ENCODE measurements around the gene FRMD8. TPM values are rescaled to one million over a fixed set of nuclear protein-coding genes. Genes with fewer than 3 reads are reported as not detected.

The FRMD8 gene
- total and polyA plus RNA-seq, 2 of the 4 experiments (the other 2 are of a cell fraction): 11.3 to 19.8 TPM

DNA sequence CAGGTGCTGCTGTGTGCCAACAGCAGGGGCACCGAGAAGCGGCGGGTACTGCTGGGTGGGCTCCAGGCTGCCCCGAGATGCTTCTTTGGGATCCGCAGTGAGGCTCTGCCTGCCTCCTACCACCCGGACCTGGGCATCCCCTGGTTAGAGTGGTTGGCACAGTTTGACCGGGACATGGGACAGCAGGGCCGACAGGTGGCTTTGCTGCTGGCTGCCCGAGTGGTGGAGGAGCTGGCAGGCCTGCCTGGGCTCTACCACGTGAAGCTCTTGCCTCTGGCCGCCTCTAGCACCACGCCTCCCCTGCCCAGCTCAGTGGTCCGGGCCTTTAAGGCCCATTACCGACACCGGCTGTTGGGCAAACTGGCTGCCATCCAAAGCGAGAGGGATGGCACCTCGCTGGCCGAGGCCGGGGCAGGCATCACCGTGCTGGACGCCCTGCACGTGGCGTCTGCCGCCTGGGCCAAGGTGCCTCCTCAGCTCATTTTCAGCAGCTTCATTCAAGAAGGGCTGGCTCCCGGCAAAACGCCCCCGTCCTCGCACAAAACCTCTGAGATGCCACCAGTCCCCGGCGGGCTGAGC, 30.0 kb upstream of the FRMD8 start:
- intact Hi-C loops (cut with micrococcal nuclease) (no loop called here), dilution Hi-C loops (cut with HindIII; ENCODE audit: low sequenced_read_pairs, unreplicated experiment) (no loop called here), in situ Hi-C loops (cut with MboI; ENCODE audit: low sequenced_read_pairs) (no loop called here)
- no peak overlapping the region for H3K18ac ChIP-seq (ENCODE audit: low read depth, low read length)
- H4K20me1 ChIP-seq (ENCODE audit: insufficient read depth, low read length): peaks cover 15% of the 10 kb centered on the region
- H2BK15ac ChIP-seq (ENCODE audit: low read depth, low read length): no peak overlapping the region
- peaks cover 15% of the 10 kb centered on the region for H3K36me3 ChIP-seq (ENCODE audit: control insufficient read depth, insufficient read depth, low read length)
- no peak overlapping the region for H2BK120ac ChIP-seq (ENCODE audit: low read depth, low read length)
- no TSS peak for BruUV-seq (replicated peaks)
- ChIA-PET CTCF (interaction anchor here (0.6 kb wide), 1 partner anchor 23 kb away, joined by 3 read pairs; the partner anchor contains the start of gene DPF2), POLR2A (ENCODE audit: unreplicated experiment) (interaction anchor here (2.8 kb wide), 1 partner anchor 143 kb away, joined by 10 read pairs; the partner anchor contains the start of gene MALAT1)
- no peak overlapping the region for H3K23ac ChIP-seq (ENCODE audit: low read depth, low read length)
- H2AK5ac ChIP-seq (ENCODE audit: low read depth, low read length): no peak overlapping the region
- 0 out of 4 replicates have a peak, but pooled peaks cover 0 to 4% of the 10 kb centered on the region in 2 experiments for H3K79me1 ChIP-seq (ENCODE audit: low read depth in 1 of 2, low read length in 2 of 2)
- no peak overlapping the region for H3K27ac ChIP-seq (ENCODE audit: insufficient read depth, low read length)
- no peak overlapping the region for H3K14ac ChIP-seq (replicated peaks; ENCODE audit: low read depth, low read length)
- H4K91ac ChIP-seq (ENCODE audit: insufficient read depth, low read depth, low read length): no peak overlapping the region
- no peak for ATAC-seq (ENCODE audit: low read depth)
- peaks cover 9% of the 10 kb centered on the region; the same call in 1 of the 2 replicates for H3K9me1 ChIP-seq (ENCODE audit: insufficient read depth, low read length)
- no peak overlapping the region for H2BK5ac ChIP-seq (ENCODE audit: low read depth, low read length, poor library complexity, severe bottlenecking)
- H3K56ac ChIP-seq (ENCODE audit: extremely low read depth, insufficient read depth, low read length): no peak overlapping the region
- no peak for DNase-seq
- no peak overlapping the region for H3K4ac ChIP-seq (ENCODE audit: low read depth, low read length)
- H3K4me3 ChIP-seq (ENCODE audit: insufficient read depth, low read depth, low read length): no peak overlapping the region
- H3K4me2 ChIP-seq (ENCODE audit: low read depth, low read length): no peak overlapping the region
- no peak overlapping the region for H4K5ac ChIP-seq (ENCODE audit: low read depth, low read length)
- H2AFZ ChIP-seq (replicated peaks; ENCODE audit: low read length, poor library complexity): peak overlapping the region; percentile 81
- no peaks in the 10 kb centered on the region for H3K9me3 ChIP-seq (ENCODE audit: control insufficient read depth, insufficient read depth, low read length)
- no peak overlapping the region for H3K9ac ChIP-seq (ENCODE audit: low read depth, low read length)
- WGBS, 2 experiments (ENCODE audit: extremely low coverage in 2 of 2, insufficient read length in 1 of 2): 92% methylated on average over 18 of the region's 30 CpGs; no CpG with 5 or more reads in 1 of the 2 experiments
- TF ChIP-seq CEBPB (IDR thresholded peaks at IDR 0.05; ENCODE audit: low read depth, low read length) (no peak), CHD1 (IDR thresholded peaks at IDR 0.05; ENCODE audit: low read depth, low read length) (no peak), MXI1 (IDR thresholded peaks at IDR 0.05; ENCODE audit: borderline replicate concordance, low read depth, low read length) (no peak), RFX5 (IDR thresholded peaks at IDR 0.05; ENCODE audit: low read depth, low read length) (no peak), RAD21 (IDR thresholded peaks at IDR 0.05; ENCODE audit: low read length) (no peak), RCOR1 (IDR thresholded peaks at IDR 0.05; ENCODE audit: insufficient replicate concordance, low read length) (no peak), USF2 (IDR thresholded peaks at IDR 0.05; ENCODE audit: low read depth, low read length) (no peak), MAFK (IDR thresholded peaks at IDR 0.05; ENCODE audit: low read depth, low read length) (no peak), BHLHE40 (IDR thresholded peaks at IDR 0.05; ENCODE audit: low read depth, low read length) (no peak), MAZ (IDR thresholded peaks at IDR 0.05; ENCODE audit: borderline replicate concordance, low read depth, low read length) (no peak), NFE2L2 (IDR thresholded peaks at IDR 0.05; ENCODE audit: low read depth, low read length) (no peak)
- TF ChIP-seq, protein P1, sequence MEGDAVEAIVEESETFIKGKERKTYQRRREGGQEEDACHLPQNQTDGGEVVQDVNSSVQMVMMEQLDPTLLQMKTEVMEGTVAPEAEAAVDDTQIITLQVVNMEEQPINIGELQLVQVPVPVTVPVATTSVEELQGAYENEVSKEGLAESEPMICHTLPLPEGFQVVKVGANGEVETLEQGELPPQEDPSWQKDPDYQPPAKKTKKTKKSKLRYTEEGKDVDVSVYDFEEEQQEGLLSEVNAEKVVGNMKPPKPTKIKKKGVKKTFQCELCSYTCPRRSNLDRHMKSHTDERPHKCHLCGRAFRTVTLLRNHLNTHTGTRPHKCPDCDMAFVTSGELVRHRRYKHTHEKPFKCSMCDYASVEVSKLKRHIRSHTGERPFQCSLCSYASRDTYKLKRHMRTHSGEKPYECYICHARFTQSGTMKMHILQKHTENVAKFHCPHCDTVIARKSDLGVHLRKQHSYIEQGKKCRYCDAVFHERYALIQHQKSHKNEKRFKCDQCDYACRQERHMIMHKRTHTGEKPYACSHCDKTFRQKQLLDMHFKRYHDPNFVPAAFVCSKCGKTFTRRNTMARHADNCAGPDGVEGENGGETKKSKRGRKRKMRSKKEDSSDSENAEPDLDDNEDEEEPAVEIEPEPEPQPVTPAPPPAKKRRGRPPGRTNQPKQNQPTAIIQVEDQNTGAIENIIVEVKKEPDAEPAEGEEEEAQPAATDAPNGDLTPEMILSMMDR (conservative IDR thresholded peaks at IDR 0.05; ENCODE audit: low read depth, low read length): no peak
- no peak overlapping the region for H2AK9ac ChIP-seq (replicated peaks; ENCODE audit: low read depth, low read length, poor library complexity)
- H2BK20ac ChIP-seq (ENCODE audit: low read depth, low read length): no peak overlapping the region
- H3K4me1 ChIP-seq (ENCODE audit: control insufficient read depth, insufficient read depth, low read length): peaks cover 8% of the 10 kb centered on the region
- H3K27me3 ChIP-seq (ENCODE audit: control insufficient read depth, insufficient read depth, low read length): peaks cover 22% of the 10 kb centered on the region
- no peak overlapping the region for H4K8ac ChIP-seq (ENCODE audit: low read depth in 2 of 2, low read length in 2 of 2)

All from IMR-90 (cell line).